M059J (cell line): ENCODE data around the gene LARGE1. TPM values are rescaled to one million over a fixed set of nuclear protein-coding genes. Genes with fewer than 3 reads are reported as not detected.
"Not testable (repeated sequence)": the region's sequence is repeated elsewhere in the genome, so short reads cannot be mapped to it uniquely, and the experiment has no call there.

Experiments
- DNase-seq: peaks from one replicate; pipeline ENCODE4 v3.0.0-alpha.2; 2012; ENCODE audit warnings: low read depth
- total RNA-seq: library from RNA; depleted of rRNA; stranded (reverse); fragments of >200 nt; shearing (Covaris generic); gene quantifications from 2 replicates; pipeline ENCODE4 v1.2.3, GENCODE V29; 2014

The LARGE1 gene
- total RNA-seq, 1 experiment from 2014 or later: 3.4 TPM

DNA sequence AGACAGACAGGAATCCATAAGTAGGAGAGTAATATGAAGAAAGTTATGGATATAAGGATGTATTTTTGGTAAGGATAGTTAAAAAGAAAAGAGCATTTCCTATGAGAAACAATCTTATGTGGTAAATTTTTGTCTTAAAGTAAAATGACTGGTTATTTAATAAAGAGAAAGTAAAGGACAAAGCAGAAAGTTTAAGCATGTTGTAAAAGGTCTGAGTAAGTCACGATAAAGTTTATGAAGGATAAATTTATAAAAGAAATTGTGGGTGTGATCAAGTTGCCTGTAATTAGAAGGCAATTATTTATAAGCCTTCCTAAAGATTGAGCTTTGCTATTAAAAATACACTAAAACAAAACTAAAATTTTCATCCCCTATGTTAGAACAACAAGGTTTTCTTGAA is 547.4 kb downstream of the LARGE1 start:
- no peak for DNase-seq

DNA sequence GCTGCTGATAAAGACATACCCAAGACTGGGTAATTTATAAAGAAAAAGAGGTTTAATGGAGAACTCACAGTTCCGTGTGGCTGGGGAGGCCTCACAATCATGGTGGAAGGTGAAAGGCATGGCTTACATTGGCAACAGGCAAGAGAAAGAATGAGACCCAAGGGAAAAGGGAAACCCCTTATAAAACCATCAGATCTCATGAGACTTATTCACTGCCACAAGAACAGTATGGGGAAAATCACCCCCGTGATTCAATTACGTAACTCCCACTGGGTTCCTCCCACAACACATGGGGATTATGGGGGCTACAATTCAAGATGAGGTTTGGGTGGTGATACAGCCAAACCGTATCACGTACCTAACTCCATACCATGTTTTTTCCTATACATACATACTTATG is 557.0 kb downstream of the LARGE1 start:
- not testable (repeated sequence) for DNase-seq

DNA sequence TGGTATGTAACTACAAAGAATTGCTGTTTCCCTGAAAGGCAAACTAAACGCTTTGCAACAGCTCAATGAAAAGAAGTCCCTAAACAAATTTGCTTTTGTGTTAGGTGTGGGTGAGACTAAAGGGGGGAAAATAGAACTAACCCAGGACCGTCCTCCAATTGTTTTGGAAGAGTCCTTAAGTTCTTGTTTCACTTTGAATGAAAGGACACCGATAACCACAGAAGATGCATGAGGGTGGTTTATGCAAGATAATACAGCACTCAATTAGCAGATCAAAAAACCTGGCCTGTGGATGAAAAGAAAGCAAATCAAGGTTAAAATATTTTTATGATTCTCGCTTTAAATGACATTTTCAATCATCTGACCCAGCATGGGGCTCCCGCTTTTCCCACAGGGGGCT is 557.6 kb downstream of the LARGE1 start:
- no peak for DNase-seq

DNA sequence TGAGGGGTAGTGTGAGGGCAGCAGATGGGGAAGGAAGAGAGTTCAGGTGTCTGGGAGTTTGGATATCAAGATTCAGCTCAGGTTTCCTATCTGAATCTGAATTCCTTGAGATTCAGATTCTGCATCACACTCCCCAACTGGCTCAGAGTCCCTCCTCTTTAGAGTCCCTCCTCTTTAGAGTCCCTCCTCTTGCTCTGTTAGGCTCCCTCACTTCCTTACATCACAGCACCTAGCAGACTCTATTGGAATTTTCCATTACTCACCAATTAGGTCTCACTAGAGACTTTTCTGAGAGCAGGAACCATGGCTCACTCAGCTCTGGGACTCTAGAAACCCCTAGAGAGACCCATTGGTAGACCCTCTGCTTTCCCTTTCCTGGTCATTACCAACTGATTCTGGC is 558.7 kb downstream of the LARGE1 start:
- DNase-seq: peak; percentile 4

DNA sequence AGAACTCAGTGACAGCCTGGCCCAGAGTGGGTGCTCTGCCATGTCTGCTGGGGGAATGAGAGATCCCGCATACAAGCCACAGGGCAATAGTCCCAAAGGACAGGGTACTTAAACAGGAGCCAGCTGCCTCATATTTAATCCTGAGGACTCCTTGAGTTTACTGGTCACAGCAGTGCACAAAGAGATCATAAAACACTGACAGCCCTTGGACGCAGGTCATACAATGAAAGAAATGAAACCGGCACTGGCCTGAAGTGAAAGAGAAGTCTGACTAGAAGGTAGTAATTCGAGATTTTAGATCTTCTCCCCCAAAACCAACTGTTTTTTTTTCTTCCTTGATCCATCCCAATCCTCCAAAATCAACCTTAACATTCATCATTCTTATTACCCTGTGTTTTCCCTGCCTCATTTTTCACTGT is 562.3 kb downstream of the LARGE1 start:
- no peak for DNase-seq

DNA sequence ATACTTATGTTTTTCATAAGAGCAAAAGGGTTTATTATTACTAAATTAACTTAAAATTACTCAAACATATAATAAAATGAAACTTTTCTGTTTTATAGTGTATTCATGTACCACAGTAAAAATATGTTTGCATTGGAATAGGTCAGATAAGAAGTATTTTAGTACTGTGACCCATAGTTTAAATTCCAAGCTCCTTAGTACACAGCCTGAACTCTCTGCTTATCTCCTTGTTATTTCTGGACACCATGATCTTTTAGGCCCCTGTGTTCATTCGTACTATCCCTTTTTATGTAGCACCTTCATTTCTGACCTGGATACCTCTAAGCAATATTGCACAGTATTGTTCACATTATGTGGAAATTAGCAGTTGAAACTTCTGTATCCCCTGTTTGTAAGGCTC is 565.3 kb downstream of the LARGE1 start:
- no peak for DNase-seq

DNA sequence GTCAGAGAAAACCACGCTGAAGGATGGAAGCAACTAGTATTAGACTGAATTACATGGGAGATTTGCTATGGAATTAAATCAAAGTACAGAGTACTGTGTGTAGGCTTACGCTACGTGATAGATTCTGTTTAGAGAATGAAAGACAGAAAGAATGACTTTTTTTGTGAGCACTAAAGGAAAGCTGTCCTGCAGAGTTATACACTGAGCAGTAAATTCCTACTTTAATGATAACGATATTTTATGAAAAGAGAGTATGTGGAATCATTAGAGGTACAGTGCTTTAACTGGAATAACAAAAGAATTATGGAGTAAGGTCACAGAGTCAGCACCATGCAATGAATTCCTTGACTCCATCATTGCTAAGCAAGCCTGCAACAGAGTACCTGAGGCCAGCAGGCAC is 566.8 kb downstream of the LARGE1 start:
- no peak for DNase-seq

DNA sequence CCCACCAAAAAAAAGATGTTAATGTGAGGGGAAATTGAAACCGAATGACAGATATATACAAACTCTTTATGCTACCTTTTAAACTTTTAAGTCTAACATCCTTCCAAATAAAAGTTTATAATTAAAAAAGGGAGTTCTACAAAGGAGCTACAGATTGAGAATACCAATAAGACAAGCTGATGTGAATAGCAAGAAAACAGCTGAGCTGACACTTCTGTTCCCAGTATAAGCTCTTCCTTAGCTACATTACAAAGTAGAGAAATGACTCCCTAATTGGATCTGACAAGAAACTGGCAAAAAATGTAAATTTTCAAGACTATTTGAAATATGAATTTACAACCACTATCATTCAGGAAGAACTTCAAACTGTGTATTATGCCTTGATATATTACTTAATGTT is 567.5 kb downstream of the LARGE1 start:
- DNase-seq: no peak

DNA sequence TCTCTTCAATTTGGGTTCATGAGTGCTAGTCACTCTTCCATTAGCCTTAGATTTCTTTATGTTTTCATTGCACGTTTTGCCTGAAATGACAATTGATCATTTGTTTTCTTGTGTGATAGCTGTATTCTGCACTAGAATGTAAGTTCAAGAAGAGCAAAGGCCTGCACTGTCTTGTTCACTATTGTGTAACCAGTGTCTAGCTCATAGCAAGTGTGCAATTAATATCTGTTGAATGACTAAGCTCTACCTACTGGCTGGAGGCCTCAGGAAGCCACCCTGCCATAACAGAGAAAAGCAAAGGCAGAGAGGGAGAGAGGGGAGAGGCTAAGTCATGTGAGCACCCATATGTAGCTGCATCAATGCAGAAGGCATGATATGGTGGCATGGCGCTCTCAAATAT is 569.3 kb downstream of the LARGE1 start:
- DNase-seq: no peak

DNA sequence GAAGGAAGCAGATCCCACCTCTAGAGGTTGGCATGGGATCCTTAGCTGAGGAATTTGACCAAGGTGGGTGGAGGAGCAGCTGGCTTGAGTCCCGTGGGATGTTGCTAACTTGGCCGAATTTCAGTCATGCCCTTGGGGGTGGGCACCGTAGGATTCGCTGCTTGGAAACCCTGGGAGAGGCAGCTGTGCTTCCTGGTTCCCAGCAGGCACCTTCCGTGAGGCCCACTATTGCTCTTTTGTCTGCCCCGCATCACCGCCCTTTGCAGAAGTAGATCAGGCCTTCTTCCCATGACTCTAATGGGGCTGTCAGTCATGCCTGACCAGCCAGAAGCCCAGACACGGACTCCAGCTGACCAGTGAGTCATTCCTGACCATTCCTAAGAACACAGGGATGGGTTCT is 569.8 kb downstream of the LARGE1 start:
- DNase-seq: no peak

DNA sequence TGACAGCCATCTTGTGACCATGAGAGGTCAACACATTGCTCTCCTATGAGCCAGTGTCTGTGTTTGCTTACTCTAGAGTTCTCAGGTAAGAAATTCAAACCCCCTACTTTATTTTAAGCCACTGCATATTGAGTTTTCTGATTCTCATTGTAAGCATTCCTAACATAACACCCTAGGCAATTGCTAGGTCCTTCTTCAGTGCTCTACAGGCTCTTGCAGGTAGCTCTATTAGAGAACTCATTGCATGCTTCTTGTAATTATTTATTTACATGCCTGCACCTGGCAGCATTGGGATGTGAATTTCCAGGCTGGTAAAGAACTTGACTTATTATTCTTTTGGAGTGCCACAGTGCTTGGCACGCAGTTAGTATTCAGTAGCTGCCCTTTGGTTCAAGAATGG is 573.3 kb downstream of the LARGE1 start:
- no peak for DNase-seq

DNA sequence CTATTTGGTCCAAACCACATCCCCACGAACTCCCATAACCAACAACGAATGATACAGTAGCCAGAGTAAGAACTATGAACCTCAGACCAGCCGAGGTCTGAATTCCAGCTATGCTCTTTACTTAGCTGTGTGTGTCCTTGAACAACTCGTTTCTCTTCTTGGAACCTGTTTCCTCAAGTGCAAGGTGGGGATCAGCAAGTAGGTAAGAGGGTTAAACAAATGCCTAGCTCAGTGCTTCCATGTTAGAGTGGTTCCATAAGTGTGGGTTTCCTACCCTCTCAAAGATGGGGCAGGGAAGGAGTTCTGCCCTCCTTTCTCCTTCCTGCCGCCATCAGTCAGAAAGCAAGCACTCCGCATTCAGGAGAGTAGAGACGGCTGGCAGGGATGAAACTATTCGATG is 578.7 kb downstream of the LARGE1 start:
- DNase-seq: no peak

DNA sequence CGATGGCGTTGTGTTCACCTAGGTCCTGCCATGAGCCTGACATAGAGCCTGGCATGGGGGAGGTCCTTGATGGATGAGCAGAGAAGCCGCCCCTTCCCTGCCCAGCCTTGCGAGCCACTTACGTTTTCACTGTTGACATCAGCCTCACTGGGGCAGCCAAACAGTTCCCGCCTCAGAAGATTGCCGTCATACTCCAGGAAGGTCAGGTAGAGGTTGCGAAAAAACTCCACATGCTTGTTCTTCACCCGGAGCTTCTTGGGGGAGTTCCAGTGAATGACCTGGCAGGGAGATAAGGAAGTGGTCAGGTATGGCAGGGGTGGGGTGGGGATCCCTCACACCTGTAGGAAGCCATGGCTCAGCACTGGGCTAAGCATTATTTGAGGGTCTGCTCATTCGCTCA is 582.8 kb downstream of the LARGE1 start:
- DNase-seq: no peak

DNA sequence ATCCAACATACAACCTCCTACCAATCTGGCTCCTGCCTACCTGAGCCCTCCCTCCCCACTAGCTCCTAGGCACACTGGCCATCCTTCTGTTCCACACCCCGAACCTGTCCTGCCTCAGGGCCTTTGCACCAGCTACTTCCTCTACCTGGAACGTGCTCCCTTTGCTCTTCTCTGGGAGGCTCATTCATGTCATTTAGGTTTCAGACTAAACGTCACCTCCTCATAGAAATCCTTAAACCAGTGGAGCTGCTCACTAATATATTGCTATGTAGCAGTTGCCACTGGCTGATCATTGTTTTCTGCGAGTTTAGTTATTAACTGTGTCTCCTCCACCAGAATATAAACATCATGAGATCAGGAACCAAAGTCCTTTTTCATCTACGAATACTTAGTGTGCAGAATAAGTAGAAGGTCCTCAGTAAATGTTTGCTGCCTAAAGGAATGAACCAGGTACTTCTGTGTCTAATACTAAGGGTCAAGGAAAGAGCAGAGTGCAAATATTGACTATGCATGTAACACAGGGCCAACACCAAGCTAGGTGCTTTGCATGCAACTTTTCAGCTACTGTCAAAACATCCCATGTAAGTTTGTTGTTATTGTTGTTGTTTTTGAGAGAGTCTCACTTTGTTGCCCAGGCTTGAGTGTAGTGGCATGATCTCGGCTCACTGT is 584.5 kb downstream of the LARGE1 start:
- no peak for DNase-seq

DNA sequence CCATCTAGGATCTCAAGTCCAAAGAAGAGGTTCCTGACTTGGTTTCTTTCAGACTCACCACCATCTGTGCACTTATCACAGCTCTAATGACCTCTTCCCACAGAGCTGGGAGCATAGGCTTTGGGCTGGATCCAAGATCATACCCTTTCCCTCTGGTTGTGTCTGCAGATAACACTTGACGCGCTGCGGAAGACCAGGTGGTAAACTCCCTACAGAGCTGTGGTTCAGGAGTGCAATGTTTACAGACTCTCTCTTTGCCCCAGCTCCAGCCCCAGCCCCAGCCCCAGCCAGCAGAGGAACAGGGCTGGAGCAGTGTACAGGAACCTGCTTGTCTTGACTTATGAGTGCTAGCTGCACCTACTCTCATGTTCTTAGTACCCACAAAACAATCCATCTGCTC is 587.7 kb downstream of the LARGE1 start:
- DNase-seq: no peak

DNA sequence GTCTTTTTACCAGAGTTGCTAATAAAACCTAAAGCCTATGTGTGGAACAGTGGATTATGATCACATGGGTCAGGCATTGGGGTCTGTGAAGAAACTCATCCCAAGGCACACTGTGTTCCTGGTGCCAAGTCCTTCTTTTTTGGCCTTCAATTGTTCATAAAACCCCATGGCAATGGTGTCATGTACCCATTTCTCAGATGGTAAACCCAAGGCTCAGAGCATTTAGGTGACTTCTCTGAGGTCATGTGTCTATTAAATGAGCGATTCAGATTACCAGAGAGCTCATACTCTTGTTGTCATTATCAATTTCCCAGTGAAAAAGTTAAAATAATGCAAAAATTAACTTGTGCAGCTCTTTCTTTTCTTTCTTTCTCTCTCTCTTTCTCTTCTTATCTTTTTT is 589.3 kb downstream of the LARGE1 start:
- no peak for DNase-seq

DNA sequence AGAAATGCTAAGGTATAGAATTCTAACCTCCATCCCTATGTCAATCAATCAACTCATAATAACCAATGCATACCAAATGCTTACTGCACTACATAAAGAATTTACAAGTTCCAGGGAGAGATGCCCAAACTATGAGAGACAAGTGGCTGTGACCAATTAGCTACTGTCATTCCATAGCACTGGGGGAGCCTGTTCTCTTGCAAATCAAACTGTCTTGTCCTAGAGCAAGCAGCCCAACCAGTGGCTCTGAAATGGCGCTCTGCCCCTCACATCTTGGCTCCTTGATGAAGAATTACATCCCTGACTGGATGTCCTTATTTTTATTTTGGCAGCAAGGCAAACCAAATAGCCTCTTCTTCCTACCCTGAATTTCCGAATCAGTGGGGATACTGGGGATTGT is 589.7 kb downstream of the LARGE1 start:
- DNase-seq: no peak

DNA sequence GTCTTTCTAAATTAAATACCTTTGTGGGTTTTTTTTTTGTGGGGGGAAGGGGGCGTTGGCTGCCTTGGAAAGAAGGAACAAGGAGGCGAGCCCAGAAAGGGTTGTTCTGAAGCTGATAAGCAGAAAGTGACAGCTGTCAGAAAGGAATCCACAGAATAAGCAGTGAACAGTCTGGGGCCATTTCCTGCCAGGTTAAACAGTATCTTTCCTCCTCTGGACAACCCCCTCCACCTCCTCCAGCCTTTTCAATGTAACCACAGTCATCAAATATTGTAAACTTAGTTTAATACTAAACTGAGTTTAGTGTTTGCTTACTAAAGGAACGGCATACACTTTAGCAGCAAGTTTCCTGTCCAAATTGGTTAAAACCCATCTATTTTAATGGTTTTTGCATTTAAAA is 590.9 kb downstream of the LARGE1 start:
- DNase-seq: no peak

DNA sequence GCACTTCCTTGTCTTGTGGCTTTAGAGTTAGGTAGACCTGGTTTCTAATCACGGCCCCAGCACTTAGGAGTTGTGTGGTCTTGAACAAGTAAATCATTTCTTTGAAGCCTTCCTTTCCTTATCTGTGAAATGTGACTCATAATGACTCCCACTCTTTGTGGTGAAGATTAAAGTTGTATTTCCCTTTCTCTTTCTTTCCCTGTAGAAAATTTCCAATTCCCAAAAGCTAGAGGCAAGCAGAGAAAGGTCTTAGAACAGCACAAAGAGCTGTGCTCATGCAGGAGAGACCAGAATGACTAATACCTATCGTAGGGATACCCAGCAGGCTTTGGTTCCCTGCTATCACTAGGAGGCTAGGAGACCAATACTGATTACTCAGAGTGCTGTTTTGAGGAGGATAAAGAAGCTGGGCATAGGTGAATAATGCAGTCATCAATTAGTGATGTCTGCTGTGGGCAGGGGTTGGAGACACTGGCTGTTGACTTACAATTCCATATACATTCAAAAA is 591.4 kb downstream of the LARGE1 start:
- DNase-seq: peak; percentile 59

DNA sequence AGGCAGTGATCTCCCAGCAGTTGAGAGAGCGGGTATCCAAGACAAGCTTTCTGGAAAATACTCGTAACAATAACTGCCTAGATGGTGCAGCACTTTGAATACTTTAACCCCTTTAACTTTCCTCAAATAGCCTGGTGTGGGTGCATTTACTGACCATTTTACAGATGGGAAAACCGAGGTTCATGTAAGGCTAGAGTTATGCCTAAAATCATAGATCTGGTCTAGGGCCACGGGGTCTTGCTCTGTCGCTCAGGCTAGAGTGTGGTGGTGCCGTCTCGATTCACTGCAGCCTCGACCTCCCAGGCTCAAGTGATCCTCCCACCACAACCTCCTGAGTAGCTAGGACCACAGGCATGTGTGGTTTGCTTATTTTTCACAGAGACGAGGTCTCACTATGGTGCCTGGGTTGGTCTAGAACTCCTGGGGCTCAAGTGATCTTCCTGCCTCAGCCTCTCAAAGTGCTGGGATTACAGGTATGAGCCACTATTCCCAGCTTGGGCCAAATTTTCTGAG is 592.9 kb downstream of the LARGE1 start:
- DNase-seq: no peak

DNA sequence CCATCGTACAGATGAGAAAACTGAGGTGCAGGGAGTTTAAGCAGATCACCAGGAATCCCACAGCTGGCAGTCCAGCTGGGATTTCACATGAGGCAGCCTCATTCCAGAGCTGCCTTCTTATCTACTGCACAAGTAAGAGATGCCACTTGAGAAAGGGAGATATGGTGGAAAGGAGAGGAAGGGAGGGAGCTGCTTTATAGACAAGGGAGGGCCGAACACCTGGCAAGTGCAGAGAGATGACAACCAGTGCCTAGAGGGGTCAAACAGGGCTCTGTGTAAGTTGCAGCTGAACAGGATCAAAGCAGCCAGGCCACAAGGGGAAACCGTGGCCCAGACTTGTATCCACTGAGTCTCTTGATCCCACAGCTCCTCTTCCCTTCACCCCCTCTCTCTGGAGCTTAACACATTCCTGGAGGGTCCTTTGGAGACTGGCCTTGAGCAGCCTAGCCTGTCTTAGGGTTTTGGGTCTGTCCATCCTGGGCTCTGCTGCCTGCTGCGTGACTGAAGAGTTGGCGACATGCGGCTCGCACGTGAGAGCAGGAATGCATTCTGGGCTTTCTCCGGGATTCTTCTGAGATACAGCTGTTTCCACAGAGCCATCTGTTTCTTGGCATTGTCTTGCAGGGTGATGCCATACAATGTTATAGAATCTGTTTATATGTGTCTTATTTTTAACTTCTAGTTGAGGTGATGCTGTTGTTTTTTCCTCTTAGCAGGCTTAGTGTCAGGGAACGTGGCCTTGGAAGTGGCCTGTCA is 593.6 kb downstream of the LARGE1 start:
- DNase-seq: no peak

DNA sequence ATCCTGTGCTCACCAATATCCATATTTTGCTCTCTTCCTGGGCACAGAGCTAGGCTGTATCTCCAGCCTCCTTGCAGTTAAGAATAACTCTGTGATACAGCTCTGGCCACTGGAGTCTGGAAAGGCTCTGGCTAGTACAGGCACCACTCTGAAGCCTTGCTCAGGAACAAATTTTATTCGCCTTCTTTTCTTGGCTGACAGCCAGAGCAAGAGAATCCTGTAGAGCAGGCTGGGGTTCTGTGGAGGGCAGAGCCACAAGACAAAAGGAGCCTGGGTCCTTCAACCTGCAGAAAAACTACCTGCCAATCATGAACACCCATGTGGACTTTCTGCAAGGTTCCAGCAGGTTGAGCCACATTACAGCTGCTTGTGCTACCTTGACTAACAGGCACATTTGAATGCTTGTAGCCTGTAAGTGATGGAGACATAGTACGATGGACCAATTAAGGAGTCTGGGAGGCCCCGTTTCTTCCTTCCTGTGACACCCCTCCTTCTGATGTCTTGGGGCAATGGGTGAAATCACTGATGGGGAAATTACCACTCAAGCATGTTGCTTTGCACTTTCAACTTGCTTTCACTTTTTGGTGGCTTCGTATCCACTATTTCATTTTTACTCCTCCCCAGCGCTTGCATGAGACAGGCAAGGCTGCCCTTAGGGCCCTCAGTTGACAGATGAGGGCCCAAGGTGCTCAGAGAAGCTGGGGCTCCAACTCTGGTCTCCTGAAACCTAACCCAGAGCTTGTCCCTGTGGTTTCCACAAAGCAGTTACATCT is 594.9 kb downstream of the LARGE1 start:
- DNase-seq: no peak
